Activated naive CD8-positive, alpha-beta T cell treated with anti-CD3 and anti-CD28 coated beads, Interleukin-2, amount 10 ng/mL, durations not matched to agents 7 days and 5 days (primary cell): ENCODE data around the gene TUFT1. TPM values are rescaled to one million over a fixed set of nuclear protein-coding genes. Genes with fewer than 3 reads are reported as not detected.

Experiments used
- ATAC-seq: fragments of 150-1000 bp; cut with Tn5 transposase; one replicate; pipeline ENCODE4 v1.10.0; 2021; ENCODE audit warnings: low read depth, moderate library complexity
- POLR2A ChIA-PET: fragments of 350-600 bp; sonication (Branson Sonifier 250); formaldehyde crosslinking; loops from one replicate; lab custom pipeline; 2021; ENCODE audit warnings: antibody characterized with exemption; lab: Charles Lee
- DNase-seq: peaks from one replicate; pipeline ENCODE4 v3.0.0; 2021
- H3K27ac Mint-ChIP-seq: one replicate; pipeline ENCODE4 v1.8.0; 2022; ENCODE audit warnings: mild to moderate bottlenecking, mixed read lengths
- H3K27me3 Mint-ChIP-seq: one replicate; pipeline ENCODE4 v1.8.0; 2022; ENCODE audit warnings: mild to moderate bottlenecking, moderate library complexity, mixed read lengths
- H3K36me3 Mint-ChIP-seq: one replicate; pipeline ENCODE4 v1.8.0; 2021; ENCODE audit warnings: mild to moderate bottlenecking, mixed read lengths
- H3K4me1 Mint-ChIP-seq: one replicate; pipeline ENCODE4 v1.8.0; 2021; ENCODE audit warnings: mixed read lengths
- H3K4me3 Mint-ChIP-seq: one replicate; pipeline ENCODE4 v1.8.0; 2022; ENCODE audit warnings: mild to moderate bottlenecking, moderate library complexity, mixed read lengths
- H3K9me3 Mint-ChIP-seq: one replicate; pipeline ENCODE4 v1.8.0; 2021; ENCODE audit warnings: mixed read lengths
- total RNA-seq, 2 experiments: library from RNA; stranded (reverse); gene quantifications; one replicate each; pipeline ENCODE4 v1.2.3, GENCODE V29; 2021

The TUFT1 gene, protein sequence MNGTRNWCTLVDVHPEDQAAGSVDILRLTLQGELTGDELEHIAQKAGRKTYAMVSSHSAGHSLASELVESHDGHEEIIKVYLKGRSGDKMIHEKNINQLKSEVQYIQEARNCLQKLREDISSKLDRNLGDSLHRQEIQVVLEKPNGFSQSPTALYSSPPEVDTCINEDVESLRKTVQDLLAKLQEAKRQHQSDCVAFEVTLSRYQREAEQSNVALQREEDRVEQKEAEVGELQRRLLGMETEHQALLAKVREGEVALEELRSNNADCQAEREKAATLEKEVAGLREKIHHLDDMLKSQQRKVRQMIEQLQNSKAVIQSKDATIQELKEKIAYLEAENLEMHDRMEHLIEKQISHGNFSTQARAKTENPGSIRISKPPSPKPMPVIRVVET
- 1 to 10 TPM; 1.5 TPM for total RNA-seq

DNA sequence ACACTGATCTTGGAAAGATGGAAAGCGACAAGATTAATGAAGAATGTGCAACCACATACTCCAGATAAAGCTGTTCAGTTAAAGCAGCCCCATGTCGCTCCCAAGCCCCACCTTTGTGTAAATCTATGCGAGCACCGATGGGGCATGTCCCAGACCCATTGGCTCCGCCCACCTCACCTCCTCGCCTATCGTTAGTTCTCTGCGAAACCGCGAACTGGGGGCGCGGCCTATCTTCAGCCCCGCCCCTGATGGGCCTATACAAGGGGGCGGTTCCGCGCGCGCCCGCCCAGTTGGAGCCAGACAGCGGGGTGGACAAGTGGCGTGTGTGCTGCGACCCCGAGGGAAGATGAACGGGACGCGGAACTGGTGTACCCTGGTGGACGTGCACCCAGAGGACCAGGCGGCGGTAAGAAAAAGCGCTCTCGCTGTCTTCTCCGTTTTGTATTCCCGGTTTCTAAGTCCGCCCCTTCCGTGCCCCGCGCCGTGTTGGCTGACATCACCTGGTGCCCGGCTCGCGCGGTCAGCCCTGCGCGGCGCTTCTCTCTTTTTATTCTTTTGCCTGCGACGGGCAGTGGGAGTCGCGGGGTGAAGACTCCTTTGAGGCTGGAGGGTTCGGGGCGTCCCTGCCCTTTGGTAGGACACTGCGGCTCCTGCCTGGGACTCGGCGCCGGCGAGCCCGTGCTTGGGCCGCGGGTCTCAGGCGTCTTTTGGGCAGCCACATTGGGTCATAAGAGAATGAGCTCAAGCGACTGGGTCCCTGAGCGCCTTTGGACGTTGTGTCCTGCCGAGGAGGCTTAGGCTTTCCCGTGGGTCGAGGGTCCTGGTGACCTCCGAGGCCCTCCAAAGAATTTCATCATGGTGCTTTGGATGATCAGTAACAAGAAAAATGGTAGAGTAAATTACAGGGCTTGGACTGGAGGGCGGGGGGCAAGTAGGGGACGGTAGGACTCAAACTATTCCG, at the start of gene TUFT1:
TSS of gene TUFT1 (plus strand) at position 289 of the 961 bp plus-strand sequence. CDS start at position 347, 58 bp downstream.
- ATAC-seq (peak; percentile 94), DNase-seq (peak; percentile 96)
- H3K4me1 Mint-ChIP-seq: peaks cover 8% of the 10 kb centered on the region
- peak within 1 kb of the TSS; percentile 90 for H3K4me3 Mint-ChIP-seq
- no peaks in the 10 kb centered on the region for H3K9me3 Mint-ChIP-seq
- H3K36me3 Mint-ChIP-seq: no peaks in the 10 kb centered on the region
- H3K27ac Mint-ChIP-seq: peak within 1 kb of the TSS; percentile 45
- peaks cover 26% of the 10 kb centered on the region for H3K27me3 Mint-ChIP-seq
- POLR2A ChIA-PET: no interaction called here

DNA sequence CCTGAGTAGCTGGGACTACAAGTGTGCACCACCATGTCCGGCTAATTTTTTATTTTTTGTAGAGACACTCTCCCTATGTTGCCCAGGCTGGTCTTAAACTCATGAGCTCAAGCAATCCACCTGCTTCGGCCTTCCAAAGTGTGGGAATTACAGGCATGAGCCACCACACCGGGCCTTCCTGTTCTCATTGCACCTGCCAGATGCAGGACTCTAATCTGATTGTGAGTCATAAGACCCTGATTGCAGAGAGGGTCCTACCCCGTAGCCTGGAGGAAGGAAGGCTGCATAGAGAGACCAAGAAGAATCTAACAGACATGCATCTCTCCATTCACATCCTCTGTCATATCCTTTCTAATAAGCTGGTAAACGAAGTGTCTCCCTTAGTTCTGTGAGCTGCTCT, 48.5 kb upstream of the TUFT1 start:
- Mint-ChIP-seq H3K36me3 (no peaks in the 10 kb centered on the region), H3K27ac (no peak overlapping the region), H3K9me3 (no peaks in the 10 kb centered on the region), H3K4me1 (no peaks in the 10 kb centered on the region), H3K4me3 (no peak overlapping the region), H3K27me3 (peaks cover 3% of the 10 kb centered on the region)
- DNase-seq (no peak), ATAC-seq (no peak)
- POLR2A ChIA-PET: no interaction called here

DNA sequence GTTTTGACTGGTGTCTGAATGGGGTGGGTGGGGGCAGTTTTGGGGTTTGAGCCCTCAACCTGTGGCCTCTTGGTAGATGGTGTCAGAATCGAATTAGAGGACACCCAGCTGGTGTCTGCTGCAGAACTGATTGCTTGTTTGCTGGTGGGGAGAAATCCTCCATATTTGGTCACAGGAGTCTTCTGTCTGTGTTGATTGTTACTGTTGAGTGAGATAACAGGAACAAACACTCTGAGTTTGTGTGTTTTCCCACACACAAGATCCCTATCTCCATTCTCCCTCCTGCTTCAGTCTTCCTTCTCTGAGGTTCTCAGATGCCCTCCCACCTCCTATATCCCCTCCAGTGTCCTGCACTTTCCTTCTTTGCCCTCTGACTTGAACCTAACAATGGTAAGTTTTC, 48.0 kb upstream of the TUFT1 start:
- no peaks in the 10 kb centered on the region for H3K4me1 Mint-ChIP-seq
- DNase-seq: no peak
- H3K4me3 Mint-ChIP-seq: no peak overlapping the region
- peaks cover 3% of the 10 kb centered on the region for H3K27me3 Mint-ChIP-seq
- no peaks in the 10 kb centered on the region for H3K9me3 Mint-ChIP-seq
- no peak for ATAC-seq
- POLR2A ChIA-PET: no interaction called here
- H3K36me3 Mint-ChIP-seq: no peaks in the 10 kb centered on the region
- no peak overlapping the region for H3K27ac Mint-ChIP-seq

DNA sequence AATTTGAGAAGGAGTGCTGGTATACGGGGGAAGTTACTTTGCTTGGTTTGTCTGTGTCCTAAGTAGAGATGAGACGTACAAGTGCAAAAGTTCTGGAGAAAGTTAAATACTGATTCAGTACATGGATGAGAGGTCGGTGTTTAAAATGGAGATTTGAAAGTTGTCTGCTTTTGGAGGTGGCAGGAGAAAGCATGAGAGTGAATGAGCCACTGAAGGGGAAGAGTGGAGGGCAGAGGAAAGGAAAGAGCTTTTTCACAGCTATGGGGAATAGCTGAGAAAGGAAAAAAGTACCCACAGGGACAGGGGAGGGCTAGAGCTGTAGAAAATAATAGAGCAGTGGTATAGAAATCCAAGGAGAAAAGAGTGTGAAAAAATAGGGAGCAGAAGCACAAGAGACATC, 47.1 kb upstream of the TUFT1 start:
- ATAC-seq: no peak
- Mint-ChIP-seq H3K4me1 (no peaks in the 10 kb centered on the region), H3K27ac (no peak overlapping the region), H3K4me3 (no peak overlapping the region), H3K9me3 (no peaks in the 10 kb centered on the region), H3K36me3 (no peaks in the 10 kb centered on the region), H3K27me3 (peaks cover 3% of the 10 kb centered on the region)
- POLR2A ChIA-PET: interaction anchor here (0.7 kb wide), 2 partner anchors 23 to 39 kb away, joined by 3 to 5 read pairs; no protein-coding TSS in a partner anchor
- no peak for DNase-seq

DNA sequence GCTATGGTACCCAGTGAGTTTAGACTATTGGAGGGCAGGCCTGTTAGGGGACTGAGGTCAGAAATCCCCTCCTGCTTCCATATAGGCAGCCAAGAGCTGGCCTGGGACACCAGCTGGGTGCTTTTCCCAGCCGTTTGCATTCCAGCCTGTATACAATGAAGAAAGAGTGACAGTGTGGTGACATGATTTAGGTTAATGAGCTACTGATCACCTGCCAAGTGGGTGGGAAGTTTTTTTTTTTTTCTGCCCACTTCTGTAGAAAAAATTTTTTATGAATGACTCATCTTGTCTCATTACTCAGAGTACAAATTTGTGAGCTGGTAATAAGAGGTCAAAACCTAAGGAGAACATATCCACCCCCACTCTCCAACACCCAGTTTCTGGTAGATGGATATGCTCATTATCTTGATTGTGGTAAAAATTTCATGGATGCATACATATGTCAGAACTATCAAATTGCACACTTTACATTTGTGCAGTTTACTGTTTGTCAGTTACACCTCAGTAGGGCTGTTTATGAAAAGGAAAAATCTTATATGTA, 45.3 kb upstream of the TUFT1 start:
- H3K4me3 Mint-ChIP-seq: no peak overlapping the region
- H3K27me3 Mint-ChIP-seq: peaks cover 3% of the 10 kb centered on the region
- no peaks in the 10 kb centered on the region for H3K36me3 Mint-ChIP-seq
- DNase-seq: no peak
- POLR2A ChIA-PET: interaction anchor here (0.7 to 0.9 kb wide), 2 partner anchors 23 to 77 kb away, joined by 3 read pairs; no protein-coding TSS in a partner anchor
- no peak overlapping the region for H3K27ac Mint-ChIP-seq
- H3K4me1 Mint-ChIP-seq: no peaks in the 10 kb centered on the region
- H3K9me3 Mint-ChIP-seq: no peaks in the 10 kb centered on the region
- no peak for ATAC-seq

DNA sequence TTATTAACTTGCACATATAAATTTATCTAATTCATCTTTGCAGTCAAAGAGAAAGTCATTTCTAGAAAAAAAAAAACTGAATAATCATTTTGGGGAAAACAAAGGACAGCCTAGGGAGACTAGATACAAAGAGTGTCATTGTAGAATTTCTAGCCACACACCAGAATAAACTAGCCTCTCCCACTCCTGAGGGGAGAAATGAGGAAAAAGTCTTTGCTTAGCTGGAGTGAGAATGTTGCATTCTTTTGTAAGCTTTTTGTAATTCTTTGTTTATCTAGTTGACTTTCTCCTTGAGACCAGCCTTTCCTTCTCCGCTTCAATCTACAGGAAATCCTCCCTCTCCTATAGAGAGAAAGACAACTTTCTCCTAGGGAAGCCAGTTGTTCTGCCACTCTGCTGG, 44.8 kb upstream of the TUFT1 start:
- no peak for ATAC-seq
- POLR2A ChIA-PET: interaction anchor here (0.7 kb wide), 1 partner anchor 23 kb away, joined by 3 read pairs; no protein-coding TSS in a partner anchor

DNA sequence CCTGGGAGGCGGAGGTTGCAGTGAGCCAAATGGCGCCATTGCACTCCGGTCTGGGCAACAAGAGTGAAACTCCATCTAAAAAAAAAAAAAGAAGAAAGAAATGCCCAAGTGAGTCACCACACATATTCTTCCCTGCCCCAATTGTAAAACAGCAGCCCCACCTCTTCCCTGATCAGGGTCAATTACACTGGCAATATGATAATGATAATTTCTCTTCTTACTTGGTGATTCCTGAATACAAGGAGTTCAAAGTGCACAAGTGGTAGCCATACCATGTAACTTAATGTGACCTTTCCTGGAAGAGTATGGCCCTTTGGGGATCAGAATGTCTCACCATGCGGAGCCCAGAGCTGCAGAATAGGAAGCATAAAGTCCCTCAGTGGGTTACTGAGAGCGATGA, 40.7 kb upstream of the TUFT1 start:
- H3K4me1 Mint-ChIP-seq: no peaks in the 10 kb centered on the region
- POLR2A ChIA-PET: no interaction called here
- DNase-seq (no peak), ATAC-seq (no peak)
- H3K9me3 Mint-ChIP-seq: no peaks in the 10 kb centered on the region
- H3K4me3 Mint-ChIP-seq: no peak overlapping the region
- H3K27me3 Mint-ChIP-seq: peaks cover 7% of the 10 kb centered on the region
- H3K27ac Mint-ChIP-seq: no peak overlapping the region
- no peaks in the 10 kb centered on the region for H3K36me3 Mint-ChIP-seq

More for the DNA sequence above, 44.8 kb upstream of the TUFT1 start:
- Mint-ChIP-seq H3K4me1 (no peaks in the 10 kb centered on the region), H3K9me3 (no peaks in the 10 kb centered on the region), H3K4me3 (no peak overlapping the region), H3K27ac (no peak overlapping the region), H3K36me3 (no peaks in the 10 kb centered on the region), H3K27me3 (peaks cover 4% of the 10 kb centered on the region)
- DNase-seq: no peak

DNA sequence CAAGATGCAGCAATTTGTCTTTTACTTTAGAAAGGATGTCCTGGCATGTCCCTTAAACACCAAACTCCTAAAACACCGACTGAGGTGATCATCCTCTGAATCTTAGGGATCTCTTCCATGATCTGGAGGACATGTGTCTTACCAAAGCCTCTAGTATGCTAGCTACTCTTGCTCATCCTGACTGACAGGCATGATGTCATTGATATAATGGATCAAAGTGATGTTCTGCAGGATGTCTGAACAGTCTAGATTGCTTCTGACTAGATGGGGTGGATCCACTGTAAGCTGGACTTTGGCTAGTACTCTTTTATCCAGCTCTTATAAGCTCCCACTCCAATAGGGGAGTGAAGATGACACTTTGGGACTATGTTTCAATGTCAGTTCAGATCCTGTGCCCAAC, 40.2 kb upstream of the TUFT1 start:
- Mint-ChIP-seq H3K27me3 (peaks cover 10% of the 10 kb centered on the region), H3K9me3 (no peaks in the 10 kb centered on the region), H3K27ac (no peak overlapping the region), H3K4me3 (no peak overlapping the region), H3K4me1 (no peaks in the 10 kb centered on the region), H3K36me3 (no peaks in the 10 kb centered on the region)
- DNase-seq (no peak), ATAC-seq (peak; percentile 30)
- POLR2A ChIA-PET: no interaction called here

DNA sequence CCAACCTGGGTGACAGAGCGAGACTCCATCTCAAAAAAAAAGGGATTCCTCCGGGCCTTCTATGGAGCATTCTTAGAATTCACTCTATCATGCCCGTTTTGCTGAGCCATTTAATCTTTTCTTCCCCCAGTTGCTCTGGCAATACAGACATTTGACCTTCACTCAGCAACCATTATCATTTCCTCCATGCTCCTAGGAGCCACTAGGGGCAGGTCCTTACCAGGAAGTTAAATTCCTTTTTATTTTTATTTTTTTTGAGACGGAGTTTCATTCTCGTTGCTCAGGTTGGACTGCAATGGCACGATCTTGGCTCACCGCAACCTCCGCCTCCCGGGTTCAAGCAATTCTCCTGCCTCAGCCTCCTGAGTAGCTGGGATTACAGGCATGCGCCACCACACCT, 38.6 kb upstream of the TUFT1 start:
- Mint-ChIP-seq H3K27ac (no peak overlapping the region), H3K4me1 (peaks cover 2% of the 10 kb centered on the region), H3K36me3 (no peaks in the 10 kb centered on the region), H3K27me3 (peaks cover 22% of the 10 kb centered on the region), H3K9me3 (no peaks in the 10 kb centered on the region), H3K4me3 (no peak overlapping the region)
- ATAC-seq (no peak), DNase-seq (no peak)
- POLR2A ChIA-PET: no interaction called here

DNA sequence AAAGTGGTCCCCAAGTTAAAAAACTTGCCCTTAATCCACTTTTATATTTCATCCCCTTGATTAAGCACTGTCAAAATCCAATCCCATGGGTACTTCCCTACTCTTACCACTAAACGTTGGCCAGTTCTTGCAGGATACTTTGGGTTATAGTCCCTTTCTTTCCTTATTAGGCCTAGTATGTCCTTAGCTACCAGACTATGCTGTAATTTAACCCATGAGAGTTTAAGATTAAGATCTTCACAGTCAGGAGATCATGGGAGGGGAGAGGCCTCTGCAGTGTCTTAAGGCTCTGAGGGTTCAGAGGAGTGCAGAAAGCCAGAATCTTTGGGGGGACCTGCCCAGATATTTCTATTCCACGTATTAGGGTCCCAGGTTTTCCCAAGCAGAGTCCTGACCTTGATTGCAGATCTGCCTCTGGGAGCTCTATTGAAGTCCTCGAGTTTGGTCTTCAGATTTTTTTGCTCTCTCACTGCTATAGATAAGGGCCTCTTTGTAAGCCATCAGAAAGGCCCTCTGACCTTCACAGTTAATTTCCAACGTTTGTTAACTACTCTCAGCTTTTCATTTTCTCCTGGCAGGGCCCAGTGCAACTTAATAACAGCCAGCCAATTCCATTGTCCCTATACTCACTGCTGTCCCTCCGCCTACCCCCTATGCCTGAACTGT, 37.9 kb upstream of the TUFT1 start:
- Mint-ChIP-seq H3K27me3 (peaks cover 25% of the 10 kb centered on the region), H3K36me3 (no peaks in the 10 kb centered on the region), H3K4me1 (peaks cover 2% of the 10 kb centered on the region), H3K4me3 (no peak overlapping the region), H3K9me3 (no peaks in the 10 kb centered on the region), H3K27ac (no peak overlapping the region)
- ATAC-seq (no peak), DNase-seq (no peak)
- POLR2A ChIA-PET: no interaction called here

DNA sequence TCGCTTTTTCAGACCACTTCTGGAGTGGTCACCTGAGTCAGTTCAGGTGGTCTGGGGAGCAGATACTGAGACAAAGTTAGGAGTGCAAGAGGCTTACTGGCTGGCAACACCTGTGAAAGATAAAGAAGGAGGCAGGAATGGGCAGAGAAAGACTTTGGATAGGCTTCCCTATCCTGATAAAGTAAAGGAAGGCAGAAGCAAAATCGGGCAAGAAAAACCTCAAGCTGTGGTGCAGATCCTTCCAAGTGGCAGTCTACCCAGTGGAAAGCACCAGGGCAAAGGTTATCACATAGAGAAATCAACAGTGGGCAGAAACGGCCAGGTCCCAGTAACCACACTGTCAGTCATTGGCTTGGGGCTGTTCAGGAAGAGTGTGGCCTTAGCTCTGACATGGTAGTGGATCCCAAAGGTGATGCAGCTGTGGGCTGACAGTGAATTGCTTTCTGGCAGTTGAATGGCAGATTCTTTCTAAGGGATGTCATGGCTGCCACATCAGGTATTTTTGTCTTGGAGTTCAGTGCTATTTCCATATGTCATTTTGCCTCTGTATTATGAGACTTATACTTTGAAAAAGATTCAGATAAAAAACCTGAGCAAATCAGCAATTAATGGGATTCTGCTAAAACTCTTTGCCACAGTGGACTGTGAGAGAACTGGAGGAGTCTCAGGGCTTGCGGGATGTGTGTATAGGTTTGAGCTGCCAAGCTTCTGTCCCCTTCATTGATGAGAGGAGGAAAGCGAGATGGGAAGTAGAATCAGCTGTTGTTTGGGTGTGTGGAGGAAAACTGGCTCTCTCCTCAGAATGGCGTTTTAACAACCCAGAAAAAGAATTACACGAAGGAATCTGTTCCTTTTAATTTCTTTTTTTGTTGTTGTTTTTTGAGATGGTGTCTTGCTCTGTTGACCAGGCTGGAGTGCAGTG, 37.0 kb upstream of the TUFT1 start:
- no peaks in the 10 kb centered on the region for H3K9me3 Mint-ChIP-seq
- peaks cover 26% of the 10 kb centered on the region for H3K27me3 Mint-ChIP-seq
- ATAC-seq (no peak), DNase-seq (no peak)
- H3K36me3 Mint-ChIP-seq: no peaks in the 10 kb centered on the region
- H3K4me1 Mint-ChIP-seq: peaks cover 2% of the 10 kb centered on the region
- no peak overlapping the region for H3K27ac Mint-ChIP-seq
- no peak overlapping the region for H3K4me3 Mint-ChIP-seq
- POLR2A ChIA-PET: no interaction called here

DNA sequence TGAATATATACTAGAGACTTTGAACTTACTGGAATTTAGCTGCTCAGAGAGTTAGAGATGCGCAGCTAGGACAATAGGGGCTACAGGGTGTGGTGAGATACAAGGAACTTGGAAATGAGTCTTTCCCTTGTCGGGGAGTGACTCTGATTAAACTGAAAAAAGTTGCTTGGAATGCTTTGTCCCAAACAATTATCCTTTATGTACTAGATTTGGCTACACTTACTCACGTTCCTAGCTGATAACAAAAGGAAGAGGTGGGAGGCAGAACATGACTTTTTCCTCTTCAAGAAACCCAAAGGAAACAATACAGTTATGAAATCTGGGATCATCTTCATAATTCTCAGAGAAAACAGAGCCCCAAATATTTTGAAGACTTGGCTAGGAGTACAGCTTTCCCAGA, 35.9 kb upstream of the TUFT1 start:
- POLR2A ChIA-PET: no interaction called here
- no peaks in the 10 kb centered on the region for H3K36me3 Mint-ChIP-seq
- no peak for ATAC-seq

More for the DNA sequence above, 35.9 kb upstream of the TUFT1 start:
- H3K4me1 Mint-ChIP-seq: peaks cover 2% of the 10 kb centered on the region
- H3K27ac Mint-ChIP-seq: no peak overlapping the region
- H3K9me3 Mint-ChIP-seq: no peaks in the 10 kb centered on the region
- no peak for DNase-seq
- no peak overlapping the region for H3K4me3 Mint-ChIP-seq
- peaks cover 26% of the 10 kb centered on the region for H3K27me3 Mint-ChIP-seq
